Measurements from ENCODE around the gene MYO10. TPM values are rescaled to one million over a fixed set of nuclear protein-coding genes. Genes with fewer than 3 reads are reported as not detected.

MYO10 gene
- total RNA-seq, 3 donors from 2014 or later, result 8.6 to 22.6 (median 21.2) TPM

- DNase-seq (ENCODE audit: low spot score in 2 of 2), result peak in 1 of 2 donors; percentile 59
- Histone ChIP-seq H3K4me1 (peaks cover 0 to 12% of the 10 kb centered on the region in 2 donors), H3K4me3 (no peak overlapping the region), H3K27ac (no peak overlapping the region), H3K9me3 (no peaks in the 10 kb centered on the region), H3K36me3 (no peaks in the 10 kb centered on the region), H3K27me3 (no peaks in the 10 kb centered on the region)
- TF ChIP-seq CTCF (IDR thresholded peaks at IDR 0.05) (no peak), POLR2AphosphoS5 (IDR thresholded peaks at IDR 0.05) (no peak), POLR2A (IDR thresholded peaks at IDR 0.05) (no peak)
- intact Hi-C loops (cut with DNase I; ENCODE audit: low total_unique reads), result no loop called here
Observed at GRCh38 chr5:16913187-16914107, 22.6 kb downstream of the MYO10 start.

- DNase-seq (ENCODE audit: low spot score in 2 of 2), result no peak
- H3K36me3 ChIP-seq, result no peaks in the 10 kb centered on the region
- H3K4me1 ChIP-seq, result peaks cover 0 to 12% of the 10 kb centered on the region in 2 donors
- intact Hi-C loops (cut with DNase I; ENCODE audit: low total_unique reads), result no loop called here
- H3K9me3 ChIP-seq, result no peaks in the 10 kb centered on the region
- H3K27ac ChIP-seq, result no peak overlapping the region
- H3K27me3 ChIP-seq, result no peaks in the 10 kb centered on the region
- no peak overlapping the region for H3K4me3 ChIP-seq
- no peak for TF ChIP-seq CTCF (IDR thresholded peaks at IDR 0.05)
Observed at GRCh38 chr5:16912080-16912479, 24.0 kb downstream of the MYO10 start.

- no peak for TF ChIP-seq CTCF (IDR thresholded peaks at IDR 0.05)
- no peak for TF ChIP-seq POLR2AphosphoS5 (IDR thresholded peaks at IDR 0.05)
- TF ChIP-seq POLR2A (IDR thresholded peaks at IDR 0.05), result no peak
- DNase-seq (ENCODE audit: low spot score in 2 of 2), result no peak
Observed at GRCh38 chr5:16909464-16909863, 26.6 kb downstream of the MYO10 start.

GRCh38 chr5:16907270-16907669 lies 28.8 kb downstream of the MYO10 start:
- TF ChIP-seq CTCF (IDR thresholded peaks at IDR 0.05) (no peak), POLR2A (IDR thresholded peaks at IDR 0.05) (no peak), POLR2AphosphoS5 (IDR thresholded peaks at IDR 0.05) (no peak)
- H3K27ac ChIP-seq, result no peak overlapping the region
- no peak for DNase-seq (ENCODE audit: low spot score in 2 of 2)
- H3K4me3 ChIP-seq, result no peak overlapping the region
- no peaks in the 10 kb centered on the region for H3K27me3 ChIP-seq
- intact Hi-C loops (cut with DNase I; ENCODE audit: low total_unique reads), result no loop called here
- H3K36me3 ChIP-seq, result no peaks in the 10 kb centered on the region
- H3K9me3 ChIP-seq, result no peaks in the 10 kb centered on the region
- H3K4me1 ChIP-seq, result no peaks in the 10 kb centered on the region

More at GRCh38 chr5:16909464-16909863, 26.6 kb downstream of the MYO10 start:
- Histone ChIP-seq H3K4me3 (no peak overlapping the region), H3K27me3 (no peaks in the 10 kb centered on the region), H3K27ac (no peak overlapping the region), H3K36me3 (no peaks in the 10 kb centered on the region), H3K4me1 (peaks cover 0 to 12% of the 10 kb centered on the region in 2 donors), H3K9me3 (no peaks in the 10 kb centered on the region)
- intact Hi-C loops (cut with DNase I; ENCODE audit: low total_unique reads), result no loop called here

- Histone ChIP-seq H3K4me1 (no peaks in the 10 kb centered on the region), H3K9me3 (no peaks in the 10 kb centered on the region), H3K27ac (no peak overlapping the region), H3K36me3 (no peaks in the 10 kb centered on the region), H3K4me3 (no peak overlapping the region), H3K27me3 (no peaks in the 10 kb centered on the region)
- no peak for DNase-seq (ENCODE audit: low spot score in 2 of 2)
- no peak for TF ChIP-seq CTCF (IDR thresholded peaks at IDR 0.05)
- TF ChIP-seq POLR2A (IDR thresholded peaks at IDR 0.05), result no peak
- no peak for TF ChIP-seq POLR2AphosphoS5 (IDR thresholded peaks at IDR 0.05)
- intact Hi-C loops (cut with DNase I; ENCODE audit: low total_unique reads), result no loop called here
Observed at GRCh38 chr5:16906255-16906654, 29.8 kb downstream of the MYO10 start.

Data from breast epithelium (tissue), 4 donors.